ENCODE measurements around the gene ADGRG3.

- no peak for TF ChIP-seq CTCF (conservative IDR thresholded peaks at IDR 0.05; ENCODE audit: low read depth in 2 of 2)
- TF ChIP-seq POLR2AphosphoS5 (IDR thresholded peaks at IDR 0.05; ENCODE audit: low read depth) = no peak
- no peak for TF ChIP-seq REST (IDR thresholded peaks at IDR 0.05; ENCODE audit: unreplicated experiment)
- no peak for TF ChIP-seq CREB1 (CRISPR knock-in tag; IDR thresholded peaks at IDR 0.05; ENCODE audit: low read depth)
- TF ChIP-seq EZH2 (IDR thresholded peaks at IDR 0.05; ENCODE audit: low read depth, unreplicated experiment) = no peak
- TF ChIP-seq EZH2phosphoT487 (IDR thresholded peaks at IDR 0.05; ENCODE audit: unreplicated experiment) = no peak
- no peak for TF ChIP-seq JUNB (IDR thresholded peaks at IDR 0.05; ENCODE audit: unreplicated experiment)
- no peak for TF ChIP-seq ETS1 (IDR thresholded peaks at IDR 0.05)
- no peak for TF ChIP-seq STAT1 (IDR thresholded peaks at IDR 0.05; ENCODE audit: unreplicated experiment)
- TF ChIP-seq ZNF331 (CRISPR knock-in tag; IDR thresholded peaks at IDR 0.05; ENCODE audit: low read depth) = no peak
- TF ChIP-seq ZNF114 (CRISPR knock-in tag; IDR thresholded peaks at IDR 0.05) = no peak
- TF ChIP-seq NANOG (IDR thresholded peaks at IDR 0.05; ENCODE audit: borderline replicate concordance) = no peak
- no peak for TF ChIP-seq ZNF462 (CRISPR knock-in tag; IDR thresholded peaks at IDR 0.05)
These were observed 24.8 kb upstream of the ADGRG3 start for GRCh38 chr16:57643147-57643874.

Data from GM23338 (cell line).